KG1 (cell line): ENCODE data around the gene TFAP2D.

Source experiments
- DNase-seq: peaks from one replicate; lab custom pipeline; 2025; lab: John Stamatoyannopoulos, UW

TFAP2D gene

GRCh38 chr6:50713226-50713625 lies at the start of gene TFAP2D:
TSS of gene TFAP2D (plus strand) at chr6:50713526. CDS start at chr6:50714056, 530 bp downstream.
- no peak for DNase-seq

- no peak for DNase-seq
Observed at GRCh38 chr6:50663806-50664205, 49.5 kb upstream of the TFAP2D start.

- no peak for DNase-seq
Observed at GRCh38 chr6:50666089-50666488, 47.2 kb upstream of the TFAP2D start.

- no peak for DNase-seq
Observed at GRCh38 chr6:50681213-50681824, 32.0 kb upstream of the TFAP2D start.

- no peak for DNase-seq
Observed at GRCh38 chr6:50689210-50689609, 24.1 kb upstream of the TFAP2D start.

GRCh38 chr6:50691814-50692495 lies 21.4 kb upstream of the TFAP2D start:
- no peak for DNase-seq

GRCh38 chr6:50698546-50698945 lies 14.8 kb upstream of the TFAP2D start:
- no peak for DNase-seq

GRCh38 chr6:50699051-50699775 lies 14.1 kb upstream of the TFAP2D start:
- DNase-seq: no peak

GRCh38 chr6:50706575-50706974 lies 6.8 kb upstream of the TFAP2D start:
- no peak for DNase-seq

GRCh38 chr6:50707191-50707590 lies 6.1 kb upstream of the TFAP2D start:
- DNase-seq: no peak

GRCh38 chr6:50707652-50708300 lies 5.5 kb upstream of the TFAP2D start:
- DNase-seq: no peak

GRCh38 chr6:50708664-50709365 lies 4.5 kb upstream of the TFAP2D start:
- no peak for DNase-seq

GRCh38 chr6:50709366-50709734 lies 4.0 kb upstream of the TFAP2D start:
- DNase-seq: no peak

- DNase-seq: no peak
Observed at GRCh38 chr6:50711686-50712085, 1.6 kb upstream of the TFAP2D start.

- DNase-seq: no peak
Observed at GRCh38 chr6:50712291-50712690, 1.0 kb upstream of the TFAP2D start.

- no peak for DNase-seq
Observed at GRCh38 chr6:50713977-50714486, 706 bp downstream of the TFAP2D start.

GRCh38 chr6:50714487-50715379 lies 1.4 kb downstream of the TFAP2D start:
- DNase-seq: no peak

GRCh38 chr6:50716899-50717509 lies 3.7 kb downstream of the TFAP2D start:
- no peak for DNase-seq

GRCh38 chr6:50717734-50718457 lies 4.6 kb downstream of the TFAP2D start:
- DNase-seq: no peak

- no peak for DNase-seq
Observed at GRCh38 chr6:50718566-50718965, 5.2 kb downstream of the TFAP2D start.
